Spleen (tissue), 7 donors: ENCODE results near the gene ZNF106.

Experiments
- CTCF ChIP-seq, 11 experiments: fragments of 200-600 bp in 7 of 11; fragments of 450-650 bp in 4 of 11; sonication (generic) in 4 of 11; IDR thresholded peaks in 8 of 11; conservative IDR thresholded peaks in 3 of 11; 1 replicate in 7 of 11; 2 replicates in 4 of 11; pipeline versions ENCODE4 v1.4.0 to v1.8.0; 2016 to 2021; ENCODE audit warnings: antibody characterized with exemption in 11 of 11, inconsistent platforms in 4 of 11, mild to moderate bottlenecking in 1 of 11
- POLR2A ChIP-seq, 3 donors: fragments of 450-650 bp; IDR thresholded peaks; one replicate each; pipeline ENCODE4 v1.5.1; 2017; ENCODE audit warnings: antibody characterized with exemption in 3 of 3, mild to moderate bottlenecking in 1 of 3
- donor health status: DM: no; HTN: no; CAD: no; lungs with moderate emphysema.
- donor health status: DM: no; HTN: no; CAD: no.
- donor health status: DM: no; HTN: no; CAD: no.

DNA sequence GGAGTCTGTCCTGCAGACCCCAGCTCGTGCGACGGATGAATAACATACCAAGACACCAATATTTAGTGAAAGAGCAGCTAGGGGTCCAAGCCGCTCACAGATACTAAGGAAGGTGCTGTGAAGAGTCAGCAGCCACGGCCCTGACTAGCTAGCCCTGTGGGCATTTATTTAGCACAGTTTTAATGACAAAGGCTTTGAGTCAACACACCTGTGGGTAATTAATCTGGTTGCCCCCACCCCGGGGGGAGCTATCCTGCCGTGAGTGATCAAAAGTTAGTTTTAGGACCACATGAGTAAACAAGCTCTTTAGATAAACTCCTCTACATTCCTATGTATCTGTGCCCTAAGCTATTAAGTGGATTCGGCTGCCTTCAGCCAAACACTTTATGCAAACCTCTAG is 112.9 kb downstream of the ZNF106 start:
- TF ChIP-seq CTCF (IDR thresholded peaks at IDR 0.05 in 8 of 11, conservative IDR thresholded peaks at IDR 0.05 in 3 of 11) (no peak), POLR2A (IDR thresholded peaks at IDR 0.05) (no peak)
